22Rv1 (cell line): ENCODE measurements around the gene AAK1.
"Not testable (repeated sequence)": the region's sequence is repeated elsewhere in the genome, so short reads cannot be mapped to it uniquely, and the experiment has no call there.

Experiments
- H3K27ac ChIP-seq: fragments of 450-650 bp; 2 replicates; pipeline ENCODE4 v1.5.1; 2017
- CTCF ChIP-seq: fragments of 450-650 bp; IDR thresholded peaks from 2 replicates; pipeline ENCODE4 v1.5.1; 2017; ENCODE audit warnings: mild to moderate bottlenecking
- ZFX ChIP-seq: fragments of 450-650 bp; IDR thresholded peaks from 2 replicates; pipeline ENCODE4 v1.6.1; 2017; ENCODE audit warnings: antibody characterized with exemption, borderline replicate concordance

The AAK1 gene

GRCh38 chr2:69625078-69625795, 18.3 kb downstream of the AAK1 start:
- no peak for TF ChIP-seq CTCF
- no peak for TF ChIP-seq ZFX
- peak overlapping the region; percentile 57 for H3K27ac ChIP-seq

DNA sequence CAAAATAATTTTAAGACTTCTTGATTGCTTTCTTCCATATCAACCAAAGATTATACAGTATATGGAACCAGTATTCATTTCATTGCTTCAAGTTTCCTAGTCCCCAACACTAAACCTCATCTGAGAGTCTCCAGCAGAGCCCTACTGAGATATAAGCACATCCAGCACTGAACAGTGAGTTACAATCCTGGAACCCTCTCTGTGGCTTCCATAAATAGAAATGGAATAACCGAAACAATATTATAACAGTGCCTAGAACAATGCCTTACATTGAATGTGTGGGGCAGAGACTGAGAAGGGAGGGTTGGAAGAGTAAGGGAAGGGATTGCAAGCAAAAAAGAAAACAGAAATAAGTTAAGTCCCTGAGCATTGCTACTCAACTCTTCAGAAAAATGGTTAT, 18.9 kb downstream of the AAK1 start:
- no peak for TF ChIP-seq ZFX
- TF ChIP-seq CTCF: no peak
- H3K27ac ChIP-seq: peak overlapping the region; percentile 57

GRCh38 chr2:69624131-69624530, 19.4 kb downstream of the AAK1 start:
- no peak for TF ChIP-seq ZFX
- no peak for TF ChIP-seq CTCF
- peak overlapping the region; percentile 57; the same call in 1 of the 2 replicates for H3K27ac ChIP-seq

GRCh38 chr2:69623236-69623635, 20.3 kb downstream of the AAK1 start:
- TF ChIP-seq CTCF: no peak
- no peak for TF ChIP-seq ZFX
- no peak overlapping the region for H3K27ac ChIP-seq

DNA sequence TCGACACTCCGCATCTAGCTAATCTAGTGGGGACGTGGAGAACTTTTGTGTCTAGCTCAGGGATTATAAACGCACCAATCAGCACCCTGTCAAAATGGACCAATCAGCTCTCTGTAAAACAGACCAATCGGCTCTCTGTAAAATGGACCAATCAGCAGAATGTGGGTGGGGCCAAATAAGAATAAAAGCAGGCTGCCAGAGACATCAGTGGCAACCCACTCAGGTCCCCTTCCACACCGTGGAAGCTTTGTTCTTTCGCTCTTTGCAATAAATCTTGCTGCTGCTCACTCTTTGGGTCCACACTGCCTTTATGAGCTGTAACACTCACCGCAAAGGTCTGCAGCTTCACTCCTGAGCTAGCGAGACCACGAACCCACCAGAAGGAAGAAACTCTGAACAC, 20.7 kb downstream of the AAK1 start:
- not testable (repeated sequence) for H3K27ac ChIP-seq

- not testable (repeated sequence) for H3K27ac ChIP-seq
Observed at GRCh38 chr2:69622017-69622540, 21.5 kb downstream of the AAK1 start.

DNA sequence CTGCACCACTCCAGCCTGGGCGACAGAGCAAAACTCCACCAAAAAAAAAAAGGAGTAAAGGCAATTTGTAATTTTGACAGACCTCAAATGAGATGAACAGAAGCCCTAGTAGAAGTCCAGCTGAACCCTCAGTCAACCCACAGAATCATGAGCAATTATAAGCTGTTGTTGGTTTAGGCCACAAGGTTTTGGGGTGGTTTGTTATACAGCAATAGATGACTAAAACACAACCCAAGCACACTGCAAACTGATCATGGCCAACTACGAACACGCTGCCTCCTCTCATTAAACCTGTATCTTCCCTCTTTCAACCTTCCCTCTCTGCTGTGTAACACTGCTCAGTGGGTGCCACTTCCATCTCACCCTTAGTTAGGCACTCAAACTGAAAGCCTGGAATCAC, 22.1 kb downstream of the AAK1 start:
- no peak overlapping the region for H3K27ac ChIP-seq
- TF ChIP-seq ZFX (no peak), CTCF (no peak)

GRCh38 chr2:69620870-69621269, 22.7 kb downstream of the AAK1 start:
- TF ChIP-seq CTCF (no peak), ZFX (no peak)
- no peak overlapping the region; the same call in 1 of the 2 replicates for H3K27ac ChIP-seq
